Inferior parietal cortex (tissue), 1 donor: ENCODE results near the gene MNDA.
"Not testable (repeated sequence)": the region's sequence is repeated elsewhere in the genome, so short reads cannot be mapped to it uniquely, and the experiment has no call there.

Experiments
- DNase-seq: peaks from one replicate; pipeline ENCODE4 v3.0.0-alpha.2; 2016; ENCODE audit errors: extremely low spot score

Gene MNDA

DNA sequence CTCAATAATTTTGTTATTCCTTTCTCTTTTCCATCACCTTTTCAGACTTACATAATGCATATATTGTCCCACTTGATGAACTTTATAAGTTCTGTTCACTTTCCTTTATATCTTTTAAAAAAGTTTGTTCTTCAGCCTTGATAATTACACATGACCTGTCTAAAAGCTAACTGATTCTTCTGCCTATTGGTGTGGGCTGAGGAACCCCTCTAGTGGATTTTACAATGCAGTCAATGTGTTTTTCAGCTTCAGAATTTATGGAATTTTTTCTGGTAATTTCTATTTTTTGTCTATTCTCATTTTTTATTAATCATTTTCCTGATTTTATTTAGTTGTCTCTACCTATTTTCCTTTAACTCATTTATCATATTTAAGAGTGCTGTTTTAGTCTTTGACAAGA, 7.5 kb downstream of the MNDA start:
- DNase-seq, result no peak

DNA sequence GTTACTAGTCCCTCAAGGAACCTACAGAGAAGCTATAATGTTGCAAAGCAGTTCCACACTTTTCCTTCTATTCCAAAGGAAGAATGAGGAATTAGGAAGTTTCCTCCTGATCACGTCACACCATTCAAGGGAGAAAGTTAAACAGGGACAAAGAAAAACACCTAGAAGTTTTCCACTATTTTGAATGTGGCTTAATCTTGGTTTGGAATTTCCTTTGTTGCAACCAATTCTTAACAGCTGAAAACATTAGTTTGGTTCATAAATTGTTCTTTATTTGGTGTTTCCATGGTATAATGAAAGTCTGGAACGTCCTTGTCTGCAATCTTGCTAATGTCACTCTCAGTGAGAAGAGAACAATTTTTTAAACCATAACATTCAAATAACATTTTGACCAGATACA, 8.4 kb downstream of the MNDA start:
- DNase-seq, result no peak

DNA sequence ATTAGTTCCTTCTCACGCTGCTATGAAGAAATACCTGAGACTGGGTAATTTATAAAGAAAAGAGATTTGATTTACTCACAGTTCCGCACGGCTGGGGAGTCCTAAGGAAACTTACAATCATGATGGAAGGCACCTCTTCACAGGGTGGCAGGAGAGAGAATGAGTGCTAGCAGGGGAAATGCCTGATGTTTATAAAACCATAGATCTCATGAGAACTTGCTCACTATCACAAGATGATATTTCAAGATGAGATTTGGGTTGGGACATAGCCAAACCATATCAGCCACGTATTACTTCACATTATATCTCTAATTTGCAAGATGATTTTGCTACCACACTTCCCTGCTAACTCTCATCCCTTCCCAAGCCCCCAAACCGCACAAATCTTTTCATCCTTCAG, 9.1 kb downstream of the MNDA start:
- no peak for DNase-seq

DNA sequence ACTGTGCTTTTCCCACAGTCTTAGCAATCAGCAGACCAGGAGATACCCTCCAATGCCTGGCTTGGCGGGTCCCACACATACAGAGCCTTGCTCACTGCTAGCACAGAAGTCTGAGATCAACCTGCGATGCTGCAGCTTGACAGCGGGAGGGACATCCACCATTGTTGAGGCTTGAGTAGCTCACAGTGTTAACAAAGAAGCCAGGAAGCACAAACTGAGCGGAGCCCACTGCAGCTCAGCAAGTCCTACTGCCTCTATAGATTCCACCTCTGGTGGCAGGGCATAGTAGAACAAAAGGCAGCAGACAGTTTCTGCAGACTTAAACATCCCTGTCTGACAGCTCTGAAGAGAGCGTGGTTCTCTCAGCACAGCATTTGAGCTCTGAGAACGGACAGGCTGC, 33.4 kb downstream of the MNDA start:
- no peak for DNase-seq

DNA sequence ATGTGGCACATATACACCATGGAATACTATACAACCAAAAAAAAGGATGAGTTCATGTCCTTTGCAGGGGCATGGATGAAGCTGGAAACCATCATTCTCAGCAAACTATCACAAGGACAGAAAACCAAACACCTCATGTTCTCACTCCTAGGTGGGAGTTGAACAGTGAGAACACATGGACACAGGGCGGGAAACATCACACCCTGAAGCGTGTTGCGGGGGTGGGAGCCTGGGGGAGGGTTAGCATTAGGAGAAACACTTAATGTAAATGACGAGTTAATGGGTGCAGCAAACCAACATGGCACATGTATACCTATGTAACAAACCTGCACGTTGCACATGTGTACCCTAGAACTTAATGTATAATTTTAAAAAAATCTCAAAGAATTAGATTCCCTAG, 39.3 kb downstream of the MNDA start:
- not testable (repeated sequence) for DNase-seq

DNA sequence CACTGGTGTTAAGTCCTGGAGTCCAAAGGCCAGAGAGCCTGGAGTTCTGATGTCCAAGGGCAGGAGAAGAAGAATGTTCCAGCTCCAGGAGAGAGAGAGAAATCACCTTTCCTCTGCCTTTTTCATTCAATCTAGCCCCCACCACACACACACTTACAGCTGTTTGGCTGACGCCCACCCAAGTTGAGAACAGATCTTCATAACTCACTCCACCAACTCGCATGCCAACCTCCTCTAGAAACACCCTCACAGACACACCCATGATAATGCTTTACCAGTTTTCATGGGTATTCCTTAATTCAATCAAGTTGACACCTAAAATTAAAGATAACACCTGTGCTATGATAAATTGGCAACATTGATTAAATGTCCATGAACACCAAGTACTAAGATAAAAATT, 42.0 kb downstream of the MNDA start:
- DNase-seq, result no peak

DNA sequence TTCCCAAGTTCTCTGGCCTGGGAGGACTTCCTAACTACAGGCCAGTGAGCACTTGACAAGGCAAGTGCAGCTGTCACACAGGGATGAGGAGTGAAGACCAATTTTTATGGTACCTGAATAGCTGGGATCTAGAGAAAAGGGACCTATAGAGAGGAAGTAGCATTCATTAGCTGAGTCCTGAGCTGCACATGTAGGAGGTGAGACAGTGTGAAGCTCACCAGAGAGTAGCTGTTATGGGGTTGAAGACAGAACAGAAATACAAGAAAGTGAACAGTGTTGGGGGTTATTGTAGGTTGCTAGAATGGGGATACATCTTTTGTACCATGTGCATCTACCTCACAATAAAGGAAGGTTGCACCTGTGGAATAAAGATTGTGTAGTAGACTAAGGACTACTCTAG, 62.5 kb downstream of the MNDA start:
- no peak for DNase-seq

DNA sequence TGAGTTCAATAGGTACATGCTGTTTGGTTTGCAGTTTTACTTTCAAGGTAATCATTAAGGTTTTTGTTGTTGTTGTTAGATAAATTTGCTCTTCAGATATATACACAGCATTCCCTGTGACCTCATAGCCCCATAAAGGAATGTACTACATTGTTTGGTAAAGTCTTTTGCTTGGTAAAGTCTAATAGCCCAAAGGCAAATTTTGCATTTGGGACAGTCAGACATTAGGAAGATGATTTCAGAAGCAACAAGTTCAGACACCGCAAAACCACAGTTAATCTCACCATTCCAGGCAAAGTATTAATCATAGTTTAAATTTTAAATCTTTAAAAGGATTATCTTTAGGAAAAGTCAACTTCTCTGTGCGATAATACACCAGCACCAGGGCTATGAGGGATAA, 67.6 kb downstream of the MNDA start:
- no peak for DNase-seq
